HG02623 (cell line): ENCODE measurements around the gene IFNA6.
"Not testable (repeated sequence)": the region's sequence is repeated elsewhere in the genome, so short reads cannot be mapped to it uniquely, and the experiment has no call there.

ENCODE experiments used
- ATAC-seq: cut with Tn5 transposase; IDR thresholded peaks from one replicate; pipeline ENCODE4 v1.9.1; 2021; ENCODE audit warnings: moderate library complexity; ENCODE audit not compliant: unreplicated experiment

IFNA6 gene

DNA sequence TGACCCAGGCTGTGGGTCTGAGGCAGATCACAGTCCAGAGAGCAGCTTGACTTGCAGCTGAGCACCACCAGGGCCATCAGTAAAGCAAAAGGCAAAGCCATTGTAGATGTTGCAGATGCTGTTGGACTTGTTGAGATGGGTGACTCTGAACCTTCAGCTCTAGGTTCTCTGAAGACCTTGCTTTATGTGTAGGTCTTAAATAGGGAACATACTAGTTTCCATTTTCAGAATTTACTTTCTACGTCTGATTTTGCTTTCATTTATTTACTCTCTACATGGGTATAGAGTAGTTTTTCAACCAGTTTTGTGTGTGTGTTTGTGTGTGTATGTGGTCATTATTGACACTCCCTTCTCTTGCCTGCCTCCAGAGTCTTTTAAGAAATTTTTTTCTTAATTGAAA, at the start of gene IFNA6:
TSS of gene IFNA6 (minus strand) at position 101 of the 400 bp plus-strand sequence. CDS start at position 101, 0 bp downstream.
- ATAC-seq = no peak

DNA sequence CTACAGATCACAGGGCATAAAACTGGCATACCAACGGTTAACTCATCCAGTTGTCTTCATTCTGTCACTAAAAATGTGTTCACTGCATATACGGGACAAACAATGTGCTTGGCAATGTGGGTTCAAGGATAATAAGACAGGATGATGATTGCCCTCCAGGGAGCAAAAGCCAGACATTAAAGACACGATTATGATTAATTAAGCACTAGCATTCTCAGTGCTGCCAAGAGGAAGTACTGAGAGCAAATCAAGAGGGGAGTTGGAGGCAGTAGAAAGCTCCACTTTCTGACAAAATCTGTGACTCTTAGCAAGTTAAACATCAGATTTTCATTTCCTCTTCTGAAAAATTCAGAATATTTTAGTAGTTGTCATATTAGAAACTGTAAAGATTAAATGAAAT, 49.3 kb upstream of the IFNA6 start:
- no peak for ATAC-seq

DNA sequence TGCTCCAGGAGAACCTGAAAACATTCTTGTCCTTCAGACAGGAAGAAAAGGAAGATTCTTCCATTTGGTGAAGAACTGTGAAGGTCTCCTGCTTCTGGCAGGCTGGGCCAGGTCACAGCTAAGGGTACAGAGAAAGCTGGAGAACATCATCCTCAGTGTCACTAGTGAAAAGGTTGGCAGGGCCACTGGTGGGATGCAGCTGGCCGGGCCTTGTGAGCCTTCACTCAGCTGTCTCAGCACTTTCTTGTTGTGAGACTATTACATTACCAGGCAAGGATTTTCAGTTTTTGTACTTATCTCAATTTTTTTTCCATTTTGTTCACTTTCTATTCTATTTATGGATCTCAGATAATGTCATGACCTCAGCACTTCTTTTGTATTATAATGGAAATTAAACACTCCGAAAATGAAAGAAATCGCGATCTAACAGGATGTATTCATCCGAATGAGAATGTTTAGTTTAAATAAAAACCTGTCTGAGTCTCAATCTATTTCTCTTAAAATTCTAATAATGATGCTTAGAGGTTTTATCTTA, 48.3 kb upstream of the IFNA6 start:
- ATAC-seq = no peak

DNA sequence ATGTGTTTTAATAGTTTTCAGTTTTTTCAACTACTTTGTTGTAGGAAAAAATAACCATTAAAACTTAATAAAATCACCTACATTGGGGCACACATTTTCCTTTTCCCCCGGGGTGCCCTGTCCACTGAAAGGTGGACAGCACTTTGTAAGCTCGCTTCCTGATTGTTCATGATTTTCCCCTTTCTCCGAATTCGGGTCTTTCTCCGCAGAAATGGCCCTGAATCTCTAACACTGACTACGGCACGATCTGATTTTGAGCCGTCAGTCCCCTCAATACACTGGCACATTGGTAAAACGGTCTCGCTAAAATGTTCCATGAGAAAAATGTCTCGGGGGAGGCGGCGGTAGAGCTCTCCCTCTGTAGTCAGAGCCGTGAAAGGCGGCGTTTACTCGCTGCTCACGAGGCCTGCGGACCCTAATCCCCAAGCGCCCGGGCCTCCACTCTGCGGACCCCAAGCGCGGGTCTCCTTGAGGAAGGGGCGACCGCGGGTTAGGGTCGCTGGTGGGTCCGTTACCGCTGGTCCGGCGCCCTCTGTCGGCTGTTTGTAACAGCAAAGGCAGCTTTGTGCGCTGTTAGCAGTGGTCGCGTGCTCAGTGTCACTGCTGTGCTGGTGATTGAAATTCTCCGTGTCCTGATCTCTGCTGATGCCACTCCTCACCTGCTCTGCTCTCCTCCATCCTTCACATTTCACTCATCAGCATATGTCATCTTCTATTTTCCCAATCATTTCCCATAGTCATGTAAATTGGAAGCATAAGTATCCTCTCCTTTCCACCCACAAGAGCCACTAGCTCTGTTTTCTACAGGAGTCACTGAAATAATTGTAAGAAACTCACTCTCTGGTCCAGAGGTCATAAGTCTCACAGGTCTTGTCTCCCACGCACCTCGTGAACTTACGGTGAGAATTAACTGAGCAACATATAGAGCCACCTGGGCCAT, 45.4 kb upstream of the IFNA6 start:
- ATAC-seq = peak; percentile 67

DNA sequence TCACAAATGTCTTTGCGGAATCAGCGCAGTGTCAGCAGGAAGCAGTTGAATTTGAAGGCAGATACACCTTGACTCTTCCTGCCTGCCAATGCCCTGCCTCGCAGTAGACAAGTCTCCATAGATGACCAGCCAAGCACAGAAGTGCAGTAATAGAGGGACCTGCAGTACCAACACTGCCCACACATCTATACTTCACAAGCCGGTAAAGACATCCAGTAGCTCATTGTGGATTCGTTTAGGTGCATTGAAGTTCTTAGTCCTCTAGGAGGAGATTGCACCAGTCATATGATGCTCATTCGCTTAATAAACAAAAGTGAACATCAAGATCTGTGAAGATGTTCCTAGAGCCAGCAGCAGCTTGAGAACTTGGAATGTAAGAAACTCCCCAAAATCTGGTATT, 41.6 kb upstream of the IFNA6 start:
- peak; percentile 70 for ATAC-seq

DNA sequence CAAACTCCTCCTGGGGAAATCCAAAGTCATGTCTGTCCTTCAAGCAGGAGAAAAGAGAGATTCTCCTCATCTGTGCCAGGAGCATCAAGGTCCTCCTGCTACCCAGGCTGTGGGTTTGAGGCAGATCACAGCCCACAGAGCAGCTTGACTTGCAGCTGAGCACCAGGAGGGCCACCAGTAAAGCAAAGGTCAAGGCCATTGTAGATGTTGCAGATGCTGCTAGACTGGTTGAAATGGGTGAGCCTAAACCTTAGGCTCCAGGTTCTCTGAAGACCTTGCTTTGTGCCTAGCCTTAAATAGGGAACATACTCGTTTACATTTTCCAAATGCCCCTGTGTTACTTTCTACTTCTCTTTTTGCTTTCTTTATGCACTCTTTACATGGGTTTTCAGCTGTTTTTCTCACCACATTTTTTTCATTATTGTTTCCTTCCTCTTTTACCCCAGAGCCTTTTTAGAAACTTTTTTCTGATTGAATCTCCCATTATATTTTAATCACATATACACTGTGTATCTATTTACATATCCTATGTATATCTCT, 34.5 kb upstream of the IFNA6 start, which contains the start of gene IFNA2:
TSS of gene IFNA2 (minus strand) at position 268 of the 540 bp plus-strand sequence. CDS start at position 199, 69 bp downstream.
- ATAC-seq = no peak

DNA sequence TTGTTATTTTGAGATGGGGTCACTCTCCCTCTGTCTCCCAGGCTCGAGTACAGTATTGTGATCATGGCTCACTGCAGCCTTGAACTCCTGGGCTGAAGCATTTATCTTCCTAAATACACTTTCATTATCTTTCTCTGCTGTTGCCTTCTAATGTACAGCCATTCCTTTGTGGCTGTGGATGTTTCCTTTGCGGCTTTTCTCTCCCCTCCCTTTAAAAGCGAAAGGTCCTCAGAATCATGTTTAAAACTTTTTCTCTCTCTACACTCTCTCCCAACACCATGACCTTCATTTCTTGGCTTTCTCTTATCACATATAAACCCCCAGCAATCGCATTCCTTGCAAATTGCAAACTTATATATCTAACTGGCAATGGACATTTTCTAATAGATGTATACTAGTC, 32.9 kb upstream of the IFNA6 start:
- ATAC-seq = no peak

DNA sequence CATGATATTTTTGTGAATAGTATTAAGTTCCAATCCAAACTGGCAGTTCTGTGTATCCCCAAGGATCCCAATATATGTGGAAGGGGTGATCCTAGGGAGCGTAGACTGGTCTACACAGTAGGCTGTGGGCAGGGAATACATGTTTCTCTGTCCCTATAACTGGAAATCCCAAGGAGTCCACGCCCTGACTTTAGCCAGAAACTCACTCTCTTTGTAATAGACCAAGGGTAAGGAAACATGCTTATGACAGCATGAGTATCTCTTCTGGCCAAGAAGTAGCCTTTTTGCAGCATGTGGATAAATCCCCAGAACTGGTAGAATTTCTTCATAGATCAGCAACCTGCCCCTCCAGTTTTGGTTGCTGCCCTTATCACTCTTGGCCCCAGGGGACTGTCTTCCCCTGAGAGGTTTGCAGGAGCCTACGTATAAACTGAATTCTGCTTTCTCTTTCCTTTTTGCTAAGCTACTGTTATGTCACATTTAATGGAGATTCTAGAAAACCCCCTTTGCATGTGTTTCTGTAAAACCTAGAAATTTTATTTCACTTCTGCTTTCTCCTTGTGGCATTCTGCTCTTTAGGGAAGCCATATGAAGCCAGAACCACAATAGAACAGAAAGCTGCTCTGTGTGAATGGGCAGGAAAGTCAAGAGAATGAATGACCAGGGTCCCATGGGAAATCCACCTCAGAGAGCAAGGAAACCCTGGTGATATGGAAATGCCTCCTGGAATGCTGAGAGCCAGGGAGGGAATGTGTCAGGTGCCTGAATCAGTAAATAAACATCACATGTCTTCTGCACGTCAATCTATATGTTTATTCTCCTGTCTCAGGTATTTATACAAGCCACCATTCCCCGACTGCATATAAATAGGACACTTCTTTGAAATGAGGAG, 31.0 kb upstream of the IFNA6 start:
- ATAC-seq = peak; percentile 99

DNA sequence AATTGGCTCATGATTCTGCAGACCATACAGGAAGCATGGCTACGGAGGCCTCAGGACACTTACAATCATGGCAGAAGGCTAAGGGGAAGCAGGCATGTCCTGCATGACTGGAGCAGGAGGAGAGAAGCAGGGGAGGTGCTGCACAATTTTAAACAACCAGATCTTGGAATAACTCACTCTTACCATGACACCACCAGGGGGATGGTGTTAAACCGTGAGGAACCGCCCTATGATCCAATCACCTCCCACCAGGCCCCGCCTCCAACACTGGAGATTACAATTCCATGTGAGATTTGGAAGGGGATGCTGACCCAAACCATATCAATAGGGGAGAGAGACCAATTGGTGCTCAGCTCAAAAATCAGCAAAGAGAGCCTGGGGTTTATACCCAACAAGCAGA, 20.8 kb upstream of the IFNA6 start:
- not testable (repeated sequence) for ATAC-seq

DNA sequence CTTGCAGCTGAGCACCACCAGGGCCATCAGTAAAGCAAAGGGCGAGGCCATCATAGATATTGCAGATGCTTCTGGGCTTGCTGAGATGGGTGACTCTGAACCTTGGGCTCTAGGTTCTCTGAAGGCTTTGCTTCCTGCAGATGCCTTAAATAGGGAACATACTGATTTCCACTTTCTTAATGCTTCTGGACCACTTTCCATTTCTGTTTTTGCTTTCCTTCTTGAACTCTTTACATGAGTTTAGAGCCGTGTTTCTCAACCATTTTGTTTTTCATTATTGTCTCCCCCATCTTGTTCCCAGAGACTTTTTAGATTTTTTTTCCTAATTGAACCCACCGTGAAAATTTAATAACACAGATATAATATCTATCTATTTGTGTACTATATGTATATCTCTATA, 17.3 kb upstream of the IFNA6 start, which contains the start of gene IFNA13:
TSS of gene IFNA13 (minus strand) at position 101 of the 400 bp plus-strand sequence. CDS start at position 54, 47 bp downstream.
- no peak for ATAC-seq

DNA sequence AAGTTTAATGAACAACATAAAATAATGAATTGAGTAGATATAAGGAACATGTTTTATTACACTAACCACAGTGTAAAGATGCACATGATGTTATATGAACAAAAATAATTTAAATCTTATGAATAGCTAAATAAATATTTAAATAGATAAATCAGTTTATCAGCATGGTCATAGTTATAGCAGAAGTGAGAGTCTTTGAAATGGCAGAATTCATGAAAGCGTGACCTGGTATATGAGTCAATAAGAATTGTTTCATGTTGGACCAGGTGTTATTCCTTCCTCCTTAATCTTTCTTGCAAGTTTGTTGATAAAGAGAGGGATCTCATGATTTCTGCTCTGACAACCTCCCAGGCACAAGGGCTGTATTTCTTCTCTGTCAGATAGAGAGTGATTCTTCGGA, 16.5 kb upstream of the IFNA6 start:
- ATAC-seq = peak; percentile 89

DNA sequence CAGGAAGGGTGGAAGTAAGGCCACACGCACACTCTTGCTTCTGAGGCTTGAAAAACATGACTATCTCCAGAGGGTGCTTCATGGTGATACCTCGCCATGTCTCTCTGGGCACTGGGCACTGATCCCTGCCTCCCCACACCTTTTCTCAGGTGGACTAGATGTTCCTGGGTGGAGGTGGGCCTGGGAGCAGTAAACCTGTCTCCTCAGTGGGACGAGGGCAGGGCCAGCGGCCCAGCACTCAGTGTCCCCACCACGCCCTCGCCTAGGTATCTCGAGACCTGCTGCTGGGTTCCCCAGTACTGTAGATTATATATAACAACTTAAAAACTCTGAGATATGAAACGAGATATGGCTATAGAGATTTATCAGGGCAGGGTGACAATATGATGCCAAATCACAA, 11.6 kb upstream of the IFNA6 start:
- no peak for ATAC-seq

DNA sequence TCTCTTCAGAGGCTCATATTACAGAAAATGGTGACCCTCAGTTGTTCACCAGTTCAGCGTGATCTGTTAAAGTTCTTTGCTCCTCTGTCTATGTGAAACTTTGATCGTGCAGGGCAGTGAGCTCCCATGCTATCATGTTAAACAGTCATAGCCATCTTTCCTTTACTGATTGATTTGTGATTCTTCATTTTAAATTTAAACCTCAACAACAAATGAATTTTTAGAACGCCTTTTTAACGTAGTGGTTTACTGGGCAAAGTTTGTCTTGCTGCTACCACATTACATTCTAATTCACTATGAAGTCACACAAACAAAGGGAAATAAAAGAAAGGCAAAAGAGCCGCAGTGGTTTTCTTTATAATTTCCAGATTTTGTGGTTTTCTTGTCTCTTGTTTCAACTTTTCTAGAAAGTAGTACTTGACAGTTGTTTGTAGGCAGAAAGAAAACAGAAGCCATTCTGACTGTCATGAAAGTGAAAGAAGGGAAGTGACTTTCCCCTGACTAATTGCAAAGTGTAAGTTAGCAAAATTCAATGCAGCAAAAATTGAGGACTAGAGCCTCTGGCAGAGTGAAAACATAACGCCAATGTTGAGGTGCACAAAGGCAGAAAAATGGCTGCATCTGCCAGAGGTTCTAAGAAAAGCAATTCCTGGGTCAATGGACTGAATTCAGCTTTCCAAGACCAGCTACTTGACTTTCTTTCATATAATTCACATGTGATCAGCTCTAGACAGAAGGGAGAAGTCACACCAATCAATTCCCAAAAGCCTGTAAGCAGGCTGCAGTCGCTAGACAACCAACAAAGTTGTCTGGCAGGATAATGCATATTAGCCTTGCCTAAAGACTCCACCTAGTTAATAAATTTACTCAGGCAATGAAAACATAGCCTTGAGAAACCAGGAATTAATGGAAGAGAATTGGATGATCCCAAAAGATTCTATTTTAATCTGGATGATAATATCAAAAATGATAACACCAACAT, 7.1 kb upstream of the IFNA6 start:
- ATAC-seq = peak; percentile 90

DNA sequence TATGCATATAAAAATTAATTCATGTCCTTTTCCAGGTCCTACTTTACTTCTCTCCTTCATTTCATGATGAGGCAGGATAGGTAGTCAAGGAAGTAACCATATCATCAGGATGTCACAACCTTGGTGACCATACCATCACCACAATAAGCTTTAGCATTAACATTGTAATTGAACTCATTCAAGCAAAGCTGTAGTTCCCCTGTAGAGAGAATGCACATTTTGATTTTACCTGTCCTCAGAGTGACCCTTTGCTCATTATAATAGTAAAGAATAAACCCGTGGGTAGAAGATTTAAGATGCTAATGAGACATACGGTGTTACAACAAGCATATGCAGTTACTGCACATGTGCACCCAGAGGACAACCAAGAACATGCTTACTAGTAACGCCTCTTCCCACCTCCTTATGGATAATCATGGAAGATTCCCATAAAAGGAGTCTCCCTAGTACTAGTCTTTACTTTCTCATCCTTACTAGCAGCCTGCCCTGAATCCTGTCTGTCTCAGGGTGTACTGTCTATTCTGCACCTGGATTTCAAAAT, 2.2 kb downstream of the IFNA6 start:
- no peak for ATAC-seq

DNA sequence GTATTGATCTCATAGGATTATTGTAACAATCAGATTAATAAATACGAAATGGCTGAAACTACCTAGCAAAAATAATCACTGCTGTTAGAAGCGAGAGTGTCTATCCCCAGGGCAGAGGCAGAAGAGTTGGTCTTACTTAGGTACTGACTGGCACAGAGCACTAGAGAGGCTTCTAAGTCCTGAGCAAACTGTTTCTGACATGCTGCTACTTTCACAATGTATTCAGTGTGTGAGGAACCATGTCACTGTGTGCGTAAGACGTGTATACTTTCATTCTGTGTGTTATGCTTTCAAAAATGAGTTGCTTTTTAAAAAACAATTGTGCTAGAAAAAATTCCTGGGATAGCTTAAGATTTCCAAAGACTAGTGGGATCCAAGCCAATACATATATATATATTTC, 10.0 kb downstream of the IFNA6 start:
- ATAC-seq = no peak

DNA sequence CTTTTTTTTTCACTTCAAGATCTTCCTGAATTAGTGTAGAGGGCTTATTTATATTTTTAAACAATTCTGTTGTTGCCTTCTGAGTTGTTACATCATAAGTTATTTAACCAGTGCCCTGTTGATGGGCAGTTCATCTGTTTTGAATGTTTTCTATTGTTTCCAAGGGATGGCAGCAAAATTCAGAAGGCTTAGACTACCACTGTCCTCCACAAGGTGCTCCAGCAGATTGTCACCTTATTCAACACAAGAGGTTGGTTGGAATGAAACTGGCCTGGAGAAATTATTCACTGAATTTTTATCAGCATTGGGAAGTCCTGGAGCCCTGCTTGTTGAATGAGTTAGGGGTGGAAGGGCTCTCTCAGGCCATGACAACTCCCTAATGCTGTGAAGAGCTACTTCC, 14.2 kb downstream of the IFNA6 start:
- ATAC-seq = no peak

DNA sequence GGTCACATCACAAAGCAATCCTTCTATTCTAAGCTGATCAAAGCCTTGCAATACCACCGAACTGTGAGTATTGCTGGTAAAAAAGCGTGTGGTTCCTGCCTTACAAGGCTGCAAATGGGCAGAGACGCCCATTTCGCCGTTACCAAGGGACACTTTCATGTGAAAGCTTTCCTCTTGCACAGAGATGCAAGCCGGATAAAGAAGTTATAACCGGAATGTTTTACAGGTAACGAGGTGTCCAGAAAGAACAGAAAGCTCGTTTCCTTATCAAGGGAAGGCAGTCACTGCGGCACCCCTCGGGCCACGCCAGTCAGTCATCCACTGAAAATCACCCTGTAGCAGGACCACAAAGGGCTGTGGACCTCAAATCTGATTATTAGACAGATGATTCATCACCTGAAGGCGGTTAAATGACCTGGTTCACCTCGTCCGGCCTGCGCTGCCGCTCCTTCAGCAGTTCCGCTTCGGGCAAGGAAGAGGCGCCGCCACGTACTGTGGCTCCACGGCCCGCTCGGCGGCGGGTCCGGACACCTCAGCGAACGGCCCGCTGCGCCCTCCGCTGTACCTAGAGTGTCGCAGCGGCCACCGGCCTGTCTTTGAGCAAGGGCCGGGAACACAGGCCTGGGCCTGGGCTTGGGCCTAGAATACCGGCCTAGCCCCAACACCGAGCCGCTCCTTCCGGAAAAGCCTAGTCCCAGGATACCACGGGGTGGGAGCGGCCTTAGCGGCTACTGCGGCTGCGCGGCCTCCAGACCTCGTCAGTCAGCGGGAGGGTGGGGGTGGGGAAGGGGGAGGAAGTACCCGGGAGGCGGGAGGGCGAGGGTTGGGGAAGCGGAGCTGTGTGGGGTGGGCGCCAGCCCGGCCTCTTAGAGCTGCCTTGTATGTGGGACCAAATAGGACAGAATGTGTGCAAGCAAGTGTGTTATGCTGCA, 15.7 kb downstream of the IFNA6 start, which contains the start of gene KLHL9:
TSS of gene KLHL9 (minus strand) at position 704 of the 932 bp plus-strand sequence. CDS start at position 159, 545 bp downstream.
- peak; percentile 92 for ATAC-seq

DNA sequence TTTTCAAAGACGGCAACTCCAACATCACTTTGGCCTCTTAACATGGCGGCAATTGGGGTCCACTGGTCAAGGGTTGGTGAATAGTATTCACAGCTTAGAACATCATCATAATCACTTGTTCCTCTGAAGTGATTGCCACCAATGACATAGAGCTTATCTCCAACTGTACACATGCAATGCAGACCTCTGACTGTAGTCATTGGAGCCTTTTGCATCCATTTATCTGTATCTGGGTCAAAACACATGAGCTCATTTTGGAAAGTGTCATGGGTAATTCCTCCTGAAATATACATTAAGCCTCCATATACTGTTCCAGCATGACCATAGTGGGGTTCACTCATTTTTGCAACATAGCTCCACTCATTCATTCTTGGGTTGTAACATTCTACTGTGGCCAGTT, 17.5 kb downstream of the IFNA6 start:
- ATAC-seq = no peak
